GM06990 (cell line): ENCODE results near the gene PCAT7.
"Not testable (repeated sequence)": the region's sequence is repeated elsewhere in the genome, so short reads cannot be mapped to it uniquely, and the experiment has no call there.

Experiments
- DNase-seq: peaks from one replicate; pipeline ENCODE4 v3.0.0-alpha.2; 2011; ENCODE audit not compliant: insufficient read length; ENCODE audit errors: extremely low read depth
- H3K27me3 ChIP-seq: replicated peaks from 2 replicates; pipeline ENCODE4 v1.6.0; 2011; ENCODE audit warnings: low read length; ENCODE audit not compliant: control insufficient read depth, insufficient read depth
- H3K36me3 ChIP-seq: 2 replicates; pipeline ENCODE4 v1.5.1; 2011; ENCODE audit warnings: low read length; ENCODE audit not compliant: control insufficient read depth, insufficient read depth
- H3K4me3 ChIP-seq: replicated peaks from 2 replicates; pipeline ENCODE4 v1.5.1; 2011; ENCODE audit warnings: low read depth, mild to moderate bottlenecking, control low read depth, low read length
- CTCF ChIP-seq: IDR thresholded peaks from 2 replicates; pipeline ENCODE4 v1.5.1; 2011; ENCODE audit warnings: low read length, control low read depth, mild to moderate bottlenecking, inconsistent platforms; ENCODE audit not compliant: insufficient read depth, poor library complexity, severe bottlenecking

PCAT7 gene

GRCh38 chr9:94591876-94592275, 37.0 kb downstream of the PCAT7 start:
- no peak for DNase-seq
- no peak overlapping the region for H3K4me3 ChIP-seq
- no peaks in the 10 kb centered on the region; the same call in 1 of the 2 replicates for H3K27me3 ChIP-seq
- H3K36me3 ChIP-seq = no peaks in the 10 kb centered on the region
- TF ChIP-seq CTCF = no peak

GRCh38 chr9:94592683-94593082, 37.8 kb downstream of the PCAT7 start:
- not testable (repeated sequence) for DNase-seq, H3K36me3 ChIP-seq, H3K27me3 ChIP-seq, H3K4me3 ChIP-seq

GRCh38 chr9:94593459-94594345, 38.8 kb downstream of the PCAT7 start, which contains the start of gene FBP2:
TSS of gene FBP2 (minus strand) at chr9:94593824. CDS start at chr9:94593726, 98 bp downstream.
- no peak for TF ChIP-seq CTCF
- no peak for DNase-seq
- no peaks in the 10 kb centered on the region; the same call in 1 of the 2 replicates for H3K27me3 ChIP-seq
- H3K4me3 ChIP-seq = no peak within 1 kb of the TSS
- no peaks in the 10 kb centered on the region for H3K36me3 ChIP-seq

GRCh38 chr9:94599102-94599501, 44.2 kb downstream of the PCAT7 start:
- no peak for DNase-seq
- no peak for TF ChIP-seq CTCF
- Histone ChIP-seq H3K36me3 (no peaks in the 10 kb centered on the region), H3K27me3 (no peaks in the 10 kb centered on the region), H3K4me3 (no peak overlapping the region)

- no peak for DNase-seq
- Histone ChIP-seq H3K27me3 (no peaks in the 10 kb centered on the region), H3K4me3 (no peak overlapping the region), H3K36me3 (no peaks in the 10 kb centered on the region)
- no peak for TF ChIP-seq CTCF
These were observed 45.4 kb downstream of the PCAT7 start for GRCh38 chr9:94600258-94600657.

GRCh38 chr9:94600715-94601114, 45.8 kb downstream of the PCAT7 start:
- TF ChIP-seq CTCF = no peak
- no peaks in the 10 kb centered on the region for H3K36me3 ChIP-seq
- H3K4me3 ChIP-seq = no peak overlapping the region
- no peak for DNase-seq
- no peaks in the 10 kb centered on the region for H3K27me3 ChIP-seq
